Psoas muscle (tissue), 8 donors: ENCODE results near the gene LSG1. TPM values are rescaled to one million over a fixed set of nuclear protein-coding genes. Genes with fewer than 3 reads are reported as not detected.

Experiments used
- ATAC-seq, 4 donors: fragments of 200-7000 bp; cut with Tn5 transposase; one replicate each; pipeline ENCODE4 v1.9.1; 2020; ENCODE audit warnings: moderate library complexity in 3 of 4, mild to moderate bottlenecking in 2 of 4
- DNase-seq, 2 donors: peaks; one replicate each; pipeline ENCODE4 v3.0.0-alpha.2; 2020
- H3K27ac ChIP-seq: fragments of 200-600 bp; one replicate; pipeline ENCODE4 v1.8.0; 2022
- H3K27me3 ChIP-seq, 3 donors: fragments of 200-600 bp in 1 of 3; one replicate each; pipeline versions ENCODE4 v1.6.1 to v1.8.0; 2013 to 2022; ENCODE audit warnings: low read length in 2 of 3, mild to moderate bottlenecking in 2 of 3, moderate library complexity in 1 of 3; ENCODE audit not compliant: insufficient read depth in 3 of 3
- H3K36me3 ChIP-seq, 2 donors: fragments of 200-600 bp in 1 of 2; one replicate each; pipeline versions ENCODE4 v1.6.1 to v1.8.0; 2013 to 2022; ENCODE audit warnings: low read depth in 1 of 2, mild to moderate bottlenecking in 1 of 2, moderate library complexity in 1 of 2; ENCODE audit not compliant: insufficient read depth in 1 of 2
- H3K4me1 ChIP-seq: fragments of 200-600 bp; one replicate; pipeline ENCODE4 v1.8.0; 2022
- H3K4me3 ChIP-seq: fragments of 200-600 bp; one replicate; pipeline ENCODE4 v1.8.0; 2022; ENCODE audit warnings: mild to moderate bottlenecking
- H3K9me3 ChIP-seq: fragments of 200-600 bp; one replicate; pipeline ENCODE4 v1.8.0; 2022
- WGBS, 3 donors: extraction: QIAGEN DNeasy Blood & Tissue Kit; methylation state at CpG; one replicate each; pipeline versions ENCODE4 v1.1.6 to v1.1.7; 2013; 5-methylcytosine and 5-hydroxymethylcytosine counted together
- intact Hi-C, 2 donors: fragments of 100-400 bp; cut with DNase I; formaldehyde crosslinking; loops; one replicate each; pipeline versions ENCODE4 v1.11.0 to v1.14.2; 2022
- polyA plus RNA-seq, 3 donors: library from polyadenylated mRNA; stranded (reverse); fragments of 200-250 nt; gene quantifications; one replicate each; pipeline ENCODE4 v1.2.3, GENCODE V29; 2013
- total RNA-seq, 4 donors: library from RNA; stranded (reverse); fragmentation: NEBNext Ultra II Directional in 2 of 4; extraction: Animal tissue kit (Norgen Biotek cat#: 25700) in 2 of 4; gene quantifications; one replicate each; pipeline versions ENCODE4 v1.2.1 to v1.2.4, GENCODE V29; 2021 to 2023
- TF ChIP-seq, protein P1 (sequence below): fragments of 200-600 bp; IDR thresholded peaks from one replicate; pipeline ENCODE4 v1.8.0; 2022; ENCODE audit warnings: antibody characterized with exemption
- donor health status: healthy with polysubstance abuse.
- donor health status: DM: no; HTN: no; CAD: no; lungs with moderate emphysema.
- donor health status: Bipolar disorder and iron deficiency.
- donor health status: healthy.
- donor health status: DM: yes; HTN: yes; CAD: no.
- donor health status: DM: no; HTN: no; CAD: no.
- donor health status: DM: no; HTN: no; CAD: no.
- donor health status: DM: yes; HTN: yes; CAD: no.

Gene LSG1
- total and polyA plus RNA-seq, 7 donors, result 22.8 to 46.8 (median 29.5) TPM

DNA sequence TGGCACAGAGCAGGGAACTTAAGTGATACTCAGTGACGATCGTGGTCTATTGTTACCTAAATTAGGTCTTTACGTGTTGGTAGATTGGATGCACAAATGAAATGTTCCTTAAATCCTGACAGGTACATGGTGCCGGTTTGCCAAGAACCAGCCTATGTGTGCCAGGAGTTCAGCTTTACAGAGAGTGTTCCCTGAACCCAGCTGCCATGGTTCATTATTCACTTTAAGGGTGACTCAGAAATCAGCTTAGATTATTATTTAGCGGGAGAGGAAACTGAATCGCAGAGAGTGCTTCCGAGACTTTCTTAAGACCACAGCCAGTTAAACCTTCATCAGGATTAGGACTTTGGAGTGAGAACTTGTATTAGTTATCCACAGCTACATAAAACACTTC, 35.2 kb upstream of the LSG1 start:
- H3K27me3 ChIP-seq, result no peaks in the 10 kb centered on the region
- DNase-seq (no peak), ATAC-seq (no peak)
- H3K27ac ChIP-seq, result no peak overlapping the region
- no peak overlapping the region for H3K4me3 ChIP-seq
- intact Hi-C loops, result no loop called here
- 60 to 87% (median 85%) methylated on average over 7 of the region's 7 CpGs for WGBS, 3 donors
- peaks cover 24% of the 10 kb centered on the region for H3K4me1 ChIP-seq
- TF ChIP-seq, protein P1, sequence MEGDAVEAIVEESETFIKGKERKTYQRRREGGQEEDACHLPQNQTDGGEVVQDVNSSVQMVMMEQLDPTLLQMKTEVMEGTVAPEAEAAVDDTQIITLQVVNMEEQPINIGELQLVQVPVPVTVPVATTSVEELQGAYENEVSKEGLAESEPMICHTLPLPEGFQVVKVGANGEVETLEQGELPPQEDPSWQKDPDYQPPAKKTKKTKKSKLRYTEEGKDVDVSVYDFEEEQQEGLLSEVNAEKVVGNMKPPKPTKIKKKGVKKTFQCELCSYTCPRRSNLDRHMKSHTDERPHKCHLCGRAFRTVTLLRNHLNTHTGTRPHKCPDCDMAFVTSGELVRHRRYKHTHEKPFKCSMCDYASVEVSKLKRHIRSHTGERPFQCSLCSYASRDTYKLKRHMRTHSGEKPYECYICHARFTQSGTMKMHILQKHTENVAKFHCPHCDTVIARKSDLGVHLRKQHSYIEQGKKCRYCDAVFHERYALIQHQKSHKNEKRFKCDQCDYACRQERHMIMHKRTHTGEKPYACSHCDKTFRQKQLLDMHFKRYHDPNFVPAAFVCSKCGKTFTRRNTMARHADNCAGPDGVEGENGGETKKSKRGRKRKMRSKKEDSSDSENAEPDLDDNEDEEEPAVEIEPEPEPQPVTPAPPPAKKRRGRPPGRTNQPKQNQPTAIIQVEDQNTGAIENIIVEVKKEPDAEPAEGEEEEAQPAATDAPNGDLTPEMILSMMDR, result no peak
- no peaks in the 10 kb centered on the region for H3K36me3 ChIP-seq
- no peaks in the 10 kb centered on the region for H3K9me3 ChIP-seq

DNA sequence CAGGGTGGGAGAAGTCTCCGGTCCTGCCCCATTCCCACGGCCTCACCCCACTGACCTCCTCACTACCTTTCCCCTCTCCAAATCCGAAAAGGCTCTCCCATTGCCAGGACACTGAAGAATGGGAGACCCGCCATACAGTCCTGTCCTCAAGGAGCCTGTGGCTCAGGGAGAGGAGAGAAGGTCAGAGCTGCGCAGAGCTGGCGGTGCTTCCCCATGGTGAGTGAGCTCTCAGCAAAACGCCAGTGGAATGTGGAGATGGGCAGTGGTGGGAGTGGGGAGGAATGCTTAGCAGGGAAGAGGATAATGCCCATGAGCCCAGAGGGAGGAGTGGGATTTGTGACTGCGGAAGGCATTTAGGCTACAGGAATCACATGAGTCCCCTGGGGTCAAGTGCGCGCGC, 33.8 kb upstream of the LSG1 start:
- no peaks in the 10 kb centered on the region for H3K36me3 ChIP-seq
- no peaks in the 10 kb centered on the region for H3K9me3 ChIP-seq
- peaks cover 14% of the 10 kb centered on the region for H3K4me1 ChIP-seq
- H3K27ac ChIP-seq, result peak overlapping the region; percentile 27
- 46 to 81% (median 77%) methylated on average over 11 of the region's 11 CpGs for WGBS, 3 donors
- TF ChIP-seq, protein P1, result no peak
- intact Hi-C loops, result no loop called here
- ATAC-seq, result peak in 3 of 4 donors; percentile 50 to 87 (median 53)
- H3K27me3 ChIP-seq, result no peaks in the 10 kb centered on the region
- no peak overlapping the region for H3K4me3 ChIP-seq
- no peak for DNase-seq

DNA sequence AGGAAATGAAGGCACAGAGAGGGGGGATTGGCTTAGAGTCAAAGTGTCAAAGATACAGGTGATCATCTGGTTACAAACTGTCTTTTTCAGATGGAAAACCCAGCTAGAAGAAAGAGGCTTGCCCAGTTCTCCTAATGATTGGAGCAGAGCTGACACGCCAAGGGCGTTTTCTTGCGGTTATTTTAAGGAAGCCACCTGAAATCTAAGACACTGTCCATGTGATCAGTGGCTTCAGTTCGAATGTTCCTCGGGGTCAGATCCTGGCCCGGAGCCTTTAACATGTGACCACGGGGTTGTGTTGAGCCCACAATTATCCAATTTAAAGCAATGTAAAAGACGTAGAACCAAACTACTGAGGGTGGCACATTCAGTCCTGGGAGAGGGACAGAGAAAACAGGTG, 33.2 kb upstream of the LSG1 start:
- TF ChIP-seq, protein P1, result no peak
- peak overlapping the region; percentile 27 for H3K27ac ChIP-seq
- no peak overlapping the region for H3K4me3 ChIP-seq
- 35 to 67% (median 37%) methylated on average over 8 of the region's 8 CpGs for WGBS, 3 donors
- ATAC-seq (peak in 3 of 4 donors; percentile 64 to 84 (median 69)), DNase-seq (no peak)
- H3K9me3 ChIP-seq, result no peaks in the 10 kb centered on the region
- intact Hi-C loops, result no loop called here
- no peaks in the 10 kb centered on the region for H3K36me3 ChIP-seq
- peaks cover 14% of the 10 kb centered on the region for H3K4me1 ChIP-seq
- H3K27me3 ChIP-seq, result no peaks in the 10 kb centered on the region

DNA sequence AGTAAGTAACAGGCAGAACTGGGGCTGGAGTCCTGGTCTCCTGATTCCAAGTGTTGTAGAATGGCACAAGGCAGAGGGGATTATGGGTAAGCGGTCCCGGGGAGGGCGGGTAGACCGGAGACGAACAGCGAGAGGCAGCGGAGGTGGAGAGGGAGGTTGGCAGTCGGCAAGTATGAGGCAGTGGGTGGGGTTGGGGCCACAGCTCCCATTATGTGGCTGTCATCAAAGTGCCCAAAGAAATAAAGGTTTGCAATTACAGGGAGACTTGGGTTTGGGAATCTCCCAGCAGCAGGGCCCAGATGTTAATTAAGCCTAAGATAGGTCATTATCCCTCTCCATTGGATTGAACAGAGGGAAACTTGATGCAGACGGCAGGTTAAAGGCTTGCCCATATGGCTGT, 30.6 kb upstream of the LSG1 start:
- 85 to 90% (median 87%) methylated on average over 9 of the region's 9 CpGs for WGBS, 3 donors
- ATAC-seq, result no peak
- no peaks in the 10 kb centered on the region for H3K27me3 ChIP-seq
- intact Hi-C loops, result no loop called here
- H3K4me1 ChIP-seq, result peaks cover 14% of the 10 kb centered on the region
- H3K9me3 ChIP-seq, result peaks cover 6% of the 10 kb centered on the region
- H3K36me3 ChIP-seq, result no peaks in the 10 kb centered on the region
- no peak overlapping the region for H3K4me3 ChIP-seq
- TF ChIP-seq, protein P1, result no peak
- DNase-seq, result no peak
- no peak overlapping the region for H3K27ac ChIP-seq

DNA sequence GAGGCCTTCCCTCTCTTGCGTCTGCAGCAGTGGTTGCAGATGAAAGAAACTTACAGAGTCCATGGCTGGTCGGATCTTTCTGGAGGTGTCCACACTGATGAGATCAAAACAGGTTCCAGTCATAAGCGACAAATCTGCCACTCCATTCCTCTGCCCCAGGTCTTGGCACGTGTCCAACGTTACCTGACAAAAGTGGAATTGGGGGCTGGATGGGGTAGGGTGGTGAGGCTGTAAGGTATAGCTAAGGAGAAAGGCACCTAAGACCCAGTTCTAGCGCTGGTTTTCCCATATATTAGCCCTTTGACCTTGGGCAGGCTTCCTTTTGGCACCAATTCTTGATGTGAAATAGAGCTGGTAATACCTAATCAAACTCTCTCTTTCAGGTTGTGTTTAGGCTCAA, 24.7 kb upstream of the LSG1 start:
- Histone ChIP-seq H3K27me3 (no peaks in the 10 kb centered on the region), H3K27ac (no peak overlapping the region), H3K9me3 (peaks cover 6% of the 10 kb centered on the region), H3K4me3 (no peak overlapping the region), H3K4me1 (peaks cover 5% of the 10 kb centered on the region), H3K36me3 (no peaks in the 10 kb centered on the region)
- 86 to 89% (median 88%) methylated on average over 6 of the region's 6 CpGs for WGBS, 3 donors
- no peak for DNase-seq
- no peak for ATAC-seq
- TF ChIP-seq, protein P1, result no peak
- intact Hi-C loops, result loop anchor here in 1 of 2 donors (10.0 kb wide), 1 partner anchor 158 kb away; no protein-coding TSS in a partner anchor
